Activated CD4-positive, alpha-beta T cell treated with anti-CD3 and anti-CD28 coated beads, Interleukin-2, amount 50 U/mL, for 48 hours (primary cell): Measurements from ENCODE around the gene CC2D2B.
"Not testable (repeated sequence)": the region's sequence is repeated elsewhere in the genome, so short reads cannot be mapped to it uniquely, and the experiment has no call there.

Experiments
- DNase-seq, 2 experiments: peaks; one replicate each; pipeline ENCODE4 v3.0.0-alpha.2; 2020

The CC2D2B gene

GRCh38 chr10:96022739-96023138 is 115.0 kb downstream of the CC2D2B start:
- no peak for DNase-seq

GRCh38 chr10:96023168-96023567 is 115.4 kb downstream of the CC2D2B start:
- DNase-seq: no peak

GRCh38 chr10:96025566-96025965 is 117.8 kb downstream of the CC2D2B start:
- no peak for DNase-seq

GRCh38 chr10:96034625-96035024 is 126.8 kb downstream of the CC2D2B start:
- no peak for DNase-seq

- DNase-seq: no peak
These were observed 131.0 kb downstream of the CC2D2B start for GRCh38 chr10:96038476-96039387.

- DNase-seq: no peak
These were observed 133.4 kb downstream of the CC2D2B start for GRCh38 chr10:96041146-96041545.

GRCh38 chr10:96043033-96043892 is 135.5 kb downstream of the CC2D2B start, which contains the start of gene CCNJ:
CCNJ (plus strand) TSS chr10:96043583; CDS start chr10:96044394, 811 bp downstream.
- peak; percentile 77 to 83 for DNase-seq

GRCh38 chr10:96043893-96044715 is 136.3 kb downstream of the CC2D2B start:
- peak; percentile 53 to 57 for DNase-seq

- DNase-seq: no peak
These were observed 137.0 kb downstream of the CC2D2B start for GRCh38 chr10:96044736-96045135.

GRCh38 chr10:96046546-96046945 is 138.8 kb downstream of the CC2D2B start:
- DNase-seq: no peak

- no peak for DNase-seq
These were observed 139.4 kb downstream of the CC2D2B start for GRCh38 chr10:96047004-96047649.

- DNase-seq: not testable (repeated sequence)
These were observed 140.2 kb downstream of the CC2D2B start for GRCh38 chr10:96047925-96048324.

GRCh38 chr10:96049340-96049739 is 141.6 kb downstream of the CC2D2B start:
- no peak for DNase-seq

- no peak for DNase-seq
These were observed 146.2 kb downstream of the CC2D2B start for GRCh38 chr10:96053985-96054384.

GRCh38 chr10:96056787-96057186 is 149.0 kb downstream of the CC2D2B start:
- DNase-seq: no peak

- no peak for DNase-seq
These were observed 153.5 kb downstream of the CC2D2B start for GRCh38 chr10:96061232-96061631.

- DNase-seq: no peak
These were observed 164.9 kb downstream of the CC2D2B start for GRCh38 chr10:96072674-96073073.

- DNase-seq: no peak
These were observed 165.9 kb downstream of the CC2D2B start for GRCh38 chr10:96073722-96074121.

- no peak for DNase-seq
These were observed 167.0 kb downstream of the CC2D2B start for GRCh38 chr10:96074776-96075175.

- DNase-seq: no peak
These were observed 168.2 kb downstream of the CC2D2B start for GRCh38 chr10:96075977-96076376.

- no peak for DNase-seq
These were observed 169.4 kb downstream of the CC2D2B start for GRCh38 chr10:96077156-96077555.

GRCh38 chr10:96082153-96082552 is 174.4 kb downstream of the CC2D2B start:
- no peak for DNase-seq
